IMR-90 (cell line): ENCODE data around the gene PRPF8. TPM values are rescaled to one million over a fixed set of nuclear protein-coding genes. Genes with fewer than 3 reads are reported as not detected.
A peak's percentile ranks its signal among the peaks of the same experiment; 100 is the strongest.

Experiments used
- ATAC-seq: fragments of 200-7000 bp; cut with Tn5 transposase; 2 replicates; pipeline ENCODE4 v1.9.1; 2020; ENCODE audit warnings: low read depth, mild to moderate bottlenecking, moderate library complexity
- BruUV-seq: library from RNA; stranded (reverse); fragments of 400-500 nt; replicated peaks from 2 replicates; lab custom pipeline; 2021; lab: Mats Ljungman, UMichigan
- CTCF ChIA-PET: fragments of 300-600 bp; formaldehyde crosslinking; extraction: SDS; loops from one replicate; lab custom pipeline; 2021; ENCODE audit warnings: antibody characterized with exemption; lab: Yijun Ruan, JAX
- POLR2A ChIA-PET: fragments of 300-600 bp; sonication (Branson Sonifier 250); formaldehyde crosslinking; loops from one replicate; lab custom pipeline; 2022; ENCODE audit warnings: antibody characterized with exemption; ENCODE audit not compliant: unreplicated experiment; lab: Charles Lee
- DNase-seq: peaks from one replicate; pipeline ENCODE4 v3.0.0; 2013
- H2AFZ ChIP-seq: replicated peaks from 2 replicates; pipeline ENCODE3; 2013; ENCODE audit warnings: low read length, mild to moderate bottlenecking; ENCODE audit not compliant: poor library complexity
- H2AK5ac ChIP-seq: 2 replicates; pipeline ENCODE4 v1.6.1; 2013; ENCODE audit warnings: low read depth, low read length, inconsistent platforms
- H2AK9ac ChIP-seq: replicated peaks from 2 replicates; pipeline ENCODE3; 2013; ENCODE audit warnings: mild to moderate bottlenecking, low read depth, low read length, moderate library complexity; ENCODE audit not compliant: poor library complexity
- H2BK120ac ChIP-seq: 2 replicates; pipeline ENCODE4 v1.6.1; 2013; ENCODE audit warnings: low read depth, low read length, inconsistent platforms
- H2BK15ac ChIP-seq: 3 replicates; pipeline ENCODE4 v1.6.1; 2013; ENCODE audit warnings: low read depth, low read length, inconsistent platforms
- H2BK20ac ChIP-seq: 2 replicates; pipeline ENCODE4 v1.6.1; 2013; ENCODE audit warnings: low read depth, mild to moderate bottlenecking, inconsistent platforms, low read length, moderate library complexity
- H2BK5ac ChIP-seq: 2 replicates; pipeline ENCODE4 v1.6.1; 2013; ENCODE audit warnings: mild to moderate bottlenecking, low read depth, low read length, inconsistent platforms; ENCODE audit not compliant: poor library complexity, severe bottlenecking
- H3K14ac ChIP-seq: replicated peaks from 2 replicates; pipeline ENCODE4 v1.6.1; 2013; ENCODE audit warnings: low read depth, low read length, inconsistent platforms
- H3K18ac ChIP-seq: 2 replicates; pipeline ENCODE4 v1.6.1; 2013; ENCODE audit warnings: low read depth, low read length, control low read depth
- H3K23ac ChIP-seq: 2 replicates; pipeline ENCODE4 v1.6.1; 2013; ENCODE audit warnings: low read depth, low read length, inconsistent platforms
- H3K27ac ChIP-seq: 2 replicates; pipeline ENCODE4 v1.5.1; 2013; ENCODE audit warnings: mild to moderate bottlenecking, control low read depth, low read length; ENCODE audit not compliant: insufficient read depth
- H3K27me3 ChIP-seq: 2 replicates; pipeline ENCODE4 v1.6.1; 2013; ENCODE audit warnings: low read length; ENCODE audit not compliant: control insufficient read depth, insufficient read depth
- H3K36me3 ChIP-seq: 2 replicates; pipeline ENCODE4 v1.6.1; 2013; ENCODE audit warnings: low read length, mixed read lengths; ENCODE audit not compliant: control insufficient read depth, insufficient read depth
- H3K4ac ChIP-seq: 2 replicates; pipeline ENCODE4 v1.6.1; 2013; ENCODE audit warnings: low read depth, low read length, inconsistent platforms
- H3K4me1 ChIP-seq: 2 replicates; pipeline ENCODE4 v1.6.1; 2013; ENCODE audit warnings: low read length, mixed read lengths; ENCODE audit not compliant: control insufficient read depth, insufficient read depth
- H3K4me2 ChIP-seq: 2 replicates; pipeline ENCODE4 v1.6.1; 2013; ENCODE audit warnings: low read depth, mild to moderate bottlenecking, control low read depth, low read length, moderate library complexity
- H3K4me3 ChIP-seq: 2 replicates; pipeline ENCODE4 v1.5.1; 2013; ENCODE audit warnings: low read depth, mild to moderate bottlenecking, control low read depth, low read length, moderate library complexity; ENCODE audit not compliant: insufficient read depth
- H3K56ac ChIP-seq: 2 replicates; pipeline ENCODE4 v1.6.1; 2013; ENCODE audit warnings: low read length, inconsistent platforms; ENCODE audit not compliant: insufficient read depth; ENCODE audit errors: extremely low read depth
- H3K79me1 ChIP-seq, 2 experiments: 2 replicates each; pipeline ENCODE4 v1.6.1; 2013; ENCODE audit warnings: low read length in 2 of 2, inconsistent platforms in 1 of 2, low read depth in 1 of 2
- H3K9ac ChIP-seq: 2 replicates; pipeline ENCODE4 v1.6.1; 2013; ENCODE audit warnings: low read depth, low read length, control low read depth
- H3K9me1 ChIP-seq: 2 replicates; pipeline ENCODE4 v1.6.1; 2013; ENCODE audit warnings: low read length, inconsistent platforms; ENCODE audit not compliant: insufficient read depth
- H3K9me3 ChIP-seq: 2 replicates; pipeline ENCODE4 v1.6.1; 2013; ENCODE audit warnings: low read length; ENCODE audit not compliant: control insufficient read depth, insufficient read depth
- H4K20me1 ChIP-seq: 2 replicates; pipeline ENCODE4 v1.6.1; 2013; ENCODE audit warnings: low read length, inconsistent platforms; ENCODE audit not compliant: insufficient read depth
- H4K5ac ChIP-seq: 2 replicates; pipeline ENCODE4 v1.6.1; 2013; ENCODE audit warnings: mild to moderate bottlenecking, low read depth, low read length, control low read depth
- H4K8ac ChIP-seq, 2 experiments: 2 replicates each; pipeline ENCODE4 v1.6.1; 2013; ENCODE audit warnings: low read depth in 2 of 2, low read length in 2 of 2, control low read depth in 1 of 2, inconsistent platforms in 1 of 2
- H4K91ac ChIP-seq: 2 replicates; pipeline ENCODE4 v1.6.1; 2013; ENCODE audit warnings: low read depth, low read length, inconsistent platforms; ENCODE audit not compliant: insufficient read depth
- BHLHE40 ChIP-seq: fragments of 150-350 bp; IDR thresholded peaks from 2 replicates; pipeline ENCODE4 v1.6.1; 2016; ENCODE audit warnings: mild to moderate bottlenecking, low read depth, low read length
- CEBPB ChIP-seq: IDR thresholded peaks from 2 replicates; pipeline ENCODE4 v1.6.1; 2012; ENCODE audit warnings: low read depth, low read length, improper control_type of control experiment
- CHD1 ChIP-seq: IDR thresholded peaks from 2 replicates; pipeline ENCODE4 v1.6.1; 2012; ENCODE audit warnings: low read depth, low read length, improper control_type of control experiment
- CTCF ChIP-seq: conservative IDR thresholded peaks from 2 replicates; pipeline ENCODE4 v1.5.1; 2012; ENCODE audit warnings: mild to moderate bottlenecking, low read depth, low read length, improper control_type of control experiment
- ELK1 ChIP-seq: fragments of 150-350 bp; IDR thresholded peaks from 2 replicates; pipeline ENCODE4 v1.6.1; 2016; ENCODE audit warnings: low read depth, mild to moderate bottlenecking, low read length, moderate library complexity, borderline replicate concordance
- FOS ChIP-seq: fragments of 150-350 bp; IDR thresholded peaks from 2 replicates; pipeline ENCODE4 v1.6.1; 2016; ENCODE audit warnings: low read depth, low read length
- MAFK ChIP-seq: IDR thresholded peaks from 2 replicates; pipeline ENCODE4 v1.6.1; 2012; ENCODE audit warnings: low read depth, low read length, improper control_type of control experiment
- MAZ ChIP-seq: IDR thresholded peaks from 2 replicates; pipeline ENCODE4 v1.6.1; 2012; ENCODE audit warnings: low read depth, mild to moderate bottlenecking, low read length, improper control_type of control experiment, moderate library complexity, borderline replicate concordance
- MXI1 ChIP-seq: IDR thresholded peaks from 2 replicates; pipeline ENCODE4 v1.6.1; 2012; ENCODE audit warnings: low read depth, mild to moderate bottlenecking, low read length, moderate library complexity, borderline replicate concordance
- NFE2L2 ChIP-seq: fragments of 150-350 bp; IDR thresholded peaks from 2 replicates; pipeline ENCODE4 v1.6.1; 2016; ENCODE audit warnings: low read depth, mild to moderate bottlenecking, low read length
- POLR2A ChIP-seq: IDR thresholded peaks from 2 replicates; pipeline ENCODE4 v1.6.1; 2012; ENCODE audit warnings: mild to moderate bottlenecking, low read depth, low read length
- RAD21 ChIP-seq: IDR thresholded peaks from 2 replicates; pipeline ENCODE4 v1.6.1; 2012; ENCODE audit warnings: low read length, improper control_type of control experiment
- RCOR1 ChIP-seq: IDR thresholded peaks from 2 replicates; pipeline ENCODE4 v1.6.1; 2012; ENCODE audit warnings: mild to moderate bottlenecking, low read length, improper control_type of control experiment; ENCODE audit not compliant: insufficient replicate concordance
- RFX5 ChIP-seq: IDR thresholded peaks from 2 replicates; pipeline ENCODE4 v1.8.0; 2012; ENCODE audit warnings: low read depth, mild to moderate bottlenecking, low read length, moderate library complexity
- SMC3 ChIP-seq: fragments of 150-350 bp; IDR thresholded peaks from 2 replicates; pipeline ENCODE4 v1.6.1; 2016; ENCODE audit warnings: low read depth, mild to moderate bottlenecking, antibody characterized with exemption, low read length, moderate library complexity
- USF2 ChIP-seq: fragments of 150-350 bp; IDR thresholded peaks from 2 replicates; pipeline ENCODE4 v1.6.1; 2017; ENCODE audit warnings: mild to moderate bottlenecking, antibody characterized with exemption, low read length, low read depth
- WGBS, 2 experiments: methylation state at CpG; one replicate each; pipeline versions ENCODE4 v1.1.5 to v1.1.7; 2013; ENCODE audit warnings: missing lambda C conversion rate in 2 of 2; ENCODE audit not compliant: insufficient read length in 1 of 2; ENCODE audit errors: extremely low coverage in 2 of 2; 5-methylcytosine and 5-hydroxymethylcytosine counted together
- dilution Hi-C: fragments of 300-500 bp; cut with HindIII; formaldehyde crosslinking; loops from one replicate; pipeline ENCODE4 v1.14.3; 2018; ENCODE audit warnings: low sequenced_read_pairs; ENCODE audit not compliant: unreplicated experiment
- in situ Hi-C: fragments of 300-500 bp; cut with MboI; formaldehyde crosslinking; loops from 3 replicates; pipeline ENCODE4 v1.14.3; 2019; ENCODE audit warnings: low sequenced_read_pairs, inconsistent platforms, mixed read lengths
- intact Hi-C: fragments of 100-400 bp; cut with micrococcal nuclease; formaldehyde crosslinking; loops from 2 replicates; pipeline ENCODE4 v1.10.0; 2022
- polyA plus RNA-seq, 3 experiments: library from polyadenylated mRNA; depleted of rRNA; stranded (reverse); fragments of >200 nt; gene quantifications; 2 replicates each; pipeline ENCODE4 v1.2.3, GENCODE V29; 2012; ENCODE audit warnings: low replicate concordance in 1 of 3
- total RNA-seq: library from RNA; depleted of rRNA; stranded (reverse); fragments of >200 nt; gene quantifications from 2 replicates; pipeline ENCODE4 v1.2.3, GENCODE V29; 2012

The PRPF8 gene
- total and polyA plus RNA-seq, 2 of the 4 experiments (the other 2 are of a cell fraction) = 141 to 160 TPM

GRCh38 chr17:1693339-1693738 lies 8.7 kb upstream of the PRPF8 start:
- Histone ChIP-seq H3K18ac (no peak overlapping the region), H3K9me1 (no peaks in the 10 kb centered on the region), H3K27me3 (no peaks in the 10 kb centered on the region), H3K4ac (no peak overlapping the region), H3K27ac (no peak overlapping the region), H3K79me1 (no peaks in the 10 kb centered on the region), H2BK15ac (no peak overlapping the region), H2AFZ (no peak overlapping the region), H3K4me3 (no peak overlapping the region), H2BK5ac (no peak overlapping the region), H2AK9ac (no peak overlapping the region), H4K8ac (no peak overlapping the region), H3K14ac (no peak overlapping the region), H3K4me1 (peaks cover 4% of the 10 kb centered on the region; the same call in 1 of the 2 replicates), H3K4me2 (no peak overlapping the region), H2AK5ac (no peak overlapping the region; the same call in 1 of the 2 replicates), H4K5ac (no peak overlapping the region), H2BK120ac (no peak overlapping the region), H3K23ac (no peak overlapping the region), H4K91ac (no peak overlapping the region), H2BK20ac (no peak overlapping the region), H3K9ac (no peak overlapping the region), H3K56ac (no peak overlapping the region), H3K9me3 (peaks cover 3% of the 10 kb centered on the region; the same call in 1 of the 2 replicates), H3K36me3 (no peaks in the 10 kb centered on the region), H4K20me1 (no peaks in the 10 kb centered on the region)
- no TSS peak for BruUV-seq
- intact Hi-C loops = no loop called here
- in situ Hi-C loops = no loop called here
- DNase-seq (peak; percentile 44), ATAC-seq (peak; percentile 53)
- WGBS, 2 experiments = 67% methylated on average over 3 of the region's 7 CpGs; no CpG with 5 or more reads in 1 of the 2 experiments
- TF ChIP-seq RAD21 = no peak
- no peak for TF ChIP-seq MAFK
- TF ChIP-seq FOS = no peak
- TF ChIP-seq MAZ = no peak
- no peak for TF ChIP-seq ELK1
- no peak for TF ChIP-seq POLR2A
- TF ChIP-seq CTCF = no peak
- no peak for TF ChIP-seq BHLHE40
- no peak for TF ChIP-seq SMC3
- TF ChIP-seq NFE2L2 = no peak
- no peak for TF ChIP-seq RFX5
- TF ChIP-seq RCOR1 = no peak
- no peak for TF ChIP-seq USF2
- TF ChIP-seq MXI1 = no peak
- TF ChIP-seq CHD1 = no peak
- TF ChIP-seq CEBPB = no peak
- ChIA-PET POLR2A (no interaction called here), CTCF (no interaction called here)
- dilution Hi-C loops = no loop called here
